ENCODE data around the gene TMCO4. TPM values are rescaled to one million over a fixed set of nuclear protein-coding genes. Genes with fewer than 3 reads are reported as not detected.

TMCO4 gene
- total RNA-seq, 1 donor from 2014 or later, result 1.8 TPM

- no peak overlapping the region for H3K27ac ChIP-seq (ENCODE audit: low read depth, low read length)
- no peak overlapping the region for H3K4me2 ChIP-seq (ENCODE audit: low read length)
- no peaks in the 10 kb centered on the region for H3K9me3 ChIP-seq (ENCODE audit: insufficient read depth, low read depth, low read length)
- no peaks in the 10 kb centered on the region for H3K27me3 ChIP-seq (ENCODE audit: insufficient read depth, low read length)
- H3K27ac Mint-ChIP-seq (ENCODE audit: unreplicated experiment), result no peak overlapping the region
- TF ChIP-seq EZH2 (IDR thresholded peaks at IDR 0.05; ENCODE audit: insufficient read depth, low read length) (no peak), CTCF (IDR thresholded peaks at IDR 0.05; ENCODE audit: insufficient read depth, low read depth, low read length) (no peak)
- no peaks in the 10 kb centered on the region for H3K27me3 Mint-ChIP-seq (ENCODE audit: low read depth, unreplicated experiment)
- no peak overlapping the region for H3K4me3 ChIP-seq (ENCODE audit: insufficient read depth, low read depth, low read length)
- H3K9me3 Mint-ChIP-seq (ENCODE audit: unreplicated experiment), result no peaks in the 10 kb centered on the region
- H3K4me1 Mint-ChIP-seq (ENCODE audit: low read depth, unreplicated experiment), result peaks cover 5% of the 10 kb centered on the region
- DNase-seq (ENCODE audit: low read depth) (no peak), FAIRE-seq (no peak)
- H3K9ac ChIP-seq (ENCODE audit: low read length), result no peak overlapping the region
- peaks cover 2% of the 10 kb centered on the region for H3K36me3 Mint-ChIP-seq (ENCODE audit: low read depth, unreplicated experiment)
- H2AFZ ChIP-seq (ENCODE audit: low read depth, low read length), result no peak overlapping the region
- peaks cover 66% of the 10 kb centered on the region for H3K79me2 ChIP-seq (ENCODE audit: insufficient read depth, low read length)
- H3K4me3 Mint-ChIP-seq (ENCODE audit: unreplicated experiment), result no peak overlapping the region
- H4K20me1 ChIP-seq (ENCODE audit: insufficient read depth, low read length), result peaks cover 68% of the 10 kb centered on the region
- peaks cover 35% of the 10 kb centered on the region for H3K4me1 ChIP-seq (ENCODE audit: insufficient read depth, low read length)
- no peaks in the 10 kb centered on the region for H3K36me3 ChIP-seq (ENCODE audit: insufficient read depth, low read length)
These were observed 151.5 kb downstream of the TMCO4 start for GRCh38 chr1:19648239-19648638.

- Mint-ChIP-seq H3K27ac (ENCODE audit: unreplicated experiment) (no peak overlapping the region), H3K36me3 (ENCODE audit: low read depth, unreplicated experiment) (peaks cover 2% of the 10 kb centered on the region), H3K4me3 (ENCODE audit: unreplicated experiment) (no peak overlapping the region), H3K27me3 (ENCODE audit: low read depth, unreplicated experiment) (peaks cover 3% of the 10 kb centered on the region), H3K4me1 (ENCODE audit: low read depth, unreplicated experiment) (peaks cover 5% of the 10 kb centered on the region), H3K9me3 (ENCODE audit: unreplicated experiment) (no peaks in the 10 kb centered on the region)
- peaks cover 65% of the 10 kb centered on the region for H3K79me2 ChIP-seq (ENCODE audit: insufficient read depth, low read length)
- no peaks in the 10 kb centered on the region for H3K36me3 ChIP-seq (ENCODE audit: insufficient read depth, low read length)
- DNase-seq (ENCODE audit: low read depth) (no peak), FAIRE-seq (no peak)
- no peaks in the 10 kb centered on the region for H3K9me3 ChIP-seq (ENCODE audit: insufficient read depth, low read depth, low read length)
- peaks cover 66% of the 10 kb centered on the region for H4K20me1 ChIP-seq (ENCODE audit: insufficient read depth, low read length)
- H2AFZ ChIP-seq (ENCODE audit: low read depth, low read length), result no peak overlapping the region
- no peak overlapping the region for H3K9ac ChIP-seq (ENCODE audit: low read length)
- no peak overlapping the region for H3K4me3 ChIP-seq (ENCODE audit: insufficient read depth, low read depth, low read length)
- H3K4me1 ChIP-seq (ENCODE audit: insufficient read depth, low read length), result peaks cover 38% of the 10 kb centered on the region
- no peak overlapping the region for H3K27ac ChIP-seq (ENCODE audit: low read depth, low read length)
- H3K4me2 ChIP-seq (ENCODE audit: low read length), result no peak overlapping the region
- TF ChIP-seq CTCF (IDR thresholded peaks at IDR 0.05; ENCODE audit: insufficient read depth, low read depth, low read length) (no peak), EZH2 (IDR thresholded peaks at IDR 0.05; ENCODE audit: insufficient read depth, low read length) (no peak)
- no peaks in the 10 kb centered on the region for H3K27me3 ChIP-seq (ENCODE audit: insufficient read depth, low read length)
These were observed 152.1 kb downstream of the TMCO4 start for GRCh38 chr1:19647643-19648042.

GRCh38 chr1:19646377-19647319 lies 153.1 kb downstream of the TMCO4 start:
- Histone ChIP-seq H3K27ac (ENCODE audit: low read depth, low read length) (no peak overlapping the region), H2AFZ (ENCODE audit: low read depth, low read length) (no peak overlapping the region), H3K27me3 (ENCODE audit: insufficient read depth, low read length) (no peaks in the 10 kb centered on the region), H3K4me2 (ENCODE audit: low read length) (peak overlapping the region; percentile 100), H3K9me3 (ENCODE audit: insufficient read depth, low read depth, low read length) (no peaks in the 10 kb centered on the region), H3K4me1 (ENCODE audit: insufficient read depth, low read length) (peaks cover 29% of the 10 kb centered on the region), H3K79me2 (ENCODE audit: insufficient read depth, low read length) (peaks cover 65% of the 10 kb centered on the region), H3K4me3 (ENCODE audit: insufficient read depth, low read depth, low read length) (no peak overlapping the region), H3K36me3 (ENCODE audit: insufficient read depth, low read length) (no peaks in the 10 kb centered on the region), H4K20me1 (ENCODE audit: insufficient read depth, low read length) (peaks cover 64% of the 10 kb centered on the region), H3K9ac (ENCODE audit: low read length) (no peak overlapping the region)
- H3K4me3 Mint-ChIP-seq (ENCODE audit: unreplicated experiment), result peak overlapping the region; percentile 34
- H3K9me3 Mint-ChIP-seq (ENCODE audit: unreplicated experiment), result no peaks in the 10 kb centered on the region
- peaks cover 4% of the 10 kb centered on the region for H3K27me3 Mint-ChIP-seq (ENCODE audit: low read depth, unreplicated experiment)
- peaks cover 2% of the 10 kb centered on the region for H3K36me3 Mint-ChIP-seq (ENCODE audit: low read depth, unreplicated experiment)
- DNase-seq (ENCODE audit: low read depth) (no peak), FAIRE-seq (no peak)
- TF ChIP-seq EZH2 (IDR thresholded peaks at IDR 0.05; ENCODE audit: insufficient read depth, low read length) (no peak), CTCF (IDR thresholded peaks at IDR 0.05; ENCODE audit: insufficient read depth, low read depth, low read length) (no peak)
- peak overlapping the region; percentile 26 for H3K27ac Mint-ChIP-seq (ENCODE audit: unreplicated experiment)
- peaks cover 5% of the 10 kb centered on the region for H3K4me1 Mint-ChIP-seq (ENCODE audit: low read depth, unreplicated experiment)
